SU-DHL-6 (cell line): ENCODE data around the gene FURIN.

ENCODE experiments used
- H2AFZ ChIP-seq: fragments of 200-600 bp; sonication (generic); 2 replicates; pipeline ENCODE4 v1.6.1; 2014; ENCODE audit warnings: low read depth, mild to moderate bottlenecking, moderate library complexity, mixed read lengths, antibody characterized with exemption, low read length; ENCODE audit not compliant: severe bottlenecking
- H3F3A ChIP-seq: fragments of 200-600 bp; shearing (Covaris generic); 2 replicates; pipeline ENCODE4 v1.6.0; 2016; ENCODE audit warnings: antibody characterized with exemption, mild to moderate bottlenecking; ENCODE audit not compliant: insufficient read depth
- H3K27ac ChIP-seq: fragments of 200-600 bp; sonication (generic); 2 replicates; pipeline ENCODE4 v1.5.1; 2016; ENCODE audit warnings: low read depth, mild to moderate bottlenecking, low read length, moderate library complexity, mixed read lengths
- H3K27me3 ChIP-seq: fragments of 200-600 bp; sonication (generic), shearing (Covaris generic); 2 replicates; pipeline ENCODE4 v1.6.0; 2014; ENCODE audit warnings: mild to moderate bottlenecking, low read length
- H3K36me3 ChIP-seq: fragments of 200-600 bp; sonication (generic); 2 replicates; pipeline ENCODE4 v1.6.1; 2014; ENCODE audit warnings: mild to moderate bottlenecking, low read length, mixed read lengths
- H3K4me2 ChIP-seq: fragments of 300-600, 200-600 bp; shearing (Covaris generic), sonication (generic); 2 replicates; pipeline ENCODE4 v1.6.0; 2014; ENCODE audit warnings: low read length, low read depth, mild to moderate bottlenecking; ENCODE audit not compliant: poor library complexity, severe bottlenecking
- H3K4me3 ChIP-seq: fragments of 200-600 bp; sonication (generic); 2 replicates; pipeline ENCODE4 v1.5.1; 2014; ENCODE audit warnings: antibody characterized with exemption, low read length, mild to moderate bottlenecking, mixed read lengths; ENCODE audit not compliant: insufficient read depth, poor library complexity, severe bottlenecking
- H3K79me2 ChIP-seq: fragments of 200-600 bp; sonication (generic); 2 replicates; pipeline ENCODE4 v1.6.1; 2014; ENCODE audit warnings: mild to moderate bottlenecking, low read length, moderate library complexity; ENCODE audit not compliant: insufficient read depth
- H3K9ac ChIP-seq: fragments of 200-600 bp; sonication (generic); 2 replicates; pipeline ENCODE4 v1.7.0; 2014; ENCODE audit warnings: mild to moderate bottlenecking, low read length
- H3K9me2 ChIP-seq: fragments of 200-600 bp; sonication (generic); replicated peaks from 2 replicates; pipeline ENCODE4 v1.6.1; 2014; ENCODE audit warnings: low read length; ENCODE audit not compliant: insufficient read depth
- H3K9me3 ChIP-seq: fragments of 200-600 bp; sonication (generic); 2 replicates; pipeline ENCODE4 v1.6.1; 2014; ENCODE audit warnings: low read length, mixed read lengths; ENCODE audit not compliant: insufficient read depth
- H4K20me1 ChIP-seq: fragments of 200-600 bp; sonication (generic); 2 replicates; pipeline ENCODE4 v1.6.1; 2014; ENCODE audit warnings: low read depth, mild to moderate bottlenecking, antibody characterized with exemption, low read length, moderate library complexity, mixed read lengths
- CTCF ChIP-seq: fragments of 200-600 bp; sonication (generic); IDR thresholded peaks from one replicate; pipeline ENCODE4 v1.5.1; 2017; ENCODE audit warnings: antibody characterized with exemption, mild to moderate bottlenecking, low read length, moderate library complexity; ENCODE audit not compliant: insufficient read depth, poor library complexity, severe bottlenecking
- EZH2phosphoT487 ChIP-seq: fragments of 200-600 bp; sonication (generic), shearing (Covaris generic); conservative IDR thresholded peaks from 2 replicates; pipeline ENCODE4 v1.6.1; 2018; ENCODE audit warnings: mild to moderate bottlenecking, antibody characterized with exemption, low read length, moderate library complexity, mixed read lengths

FURIN gene

DNA sequence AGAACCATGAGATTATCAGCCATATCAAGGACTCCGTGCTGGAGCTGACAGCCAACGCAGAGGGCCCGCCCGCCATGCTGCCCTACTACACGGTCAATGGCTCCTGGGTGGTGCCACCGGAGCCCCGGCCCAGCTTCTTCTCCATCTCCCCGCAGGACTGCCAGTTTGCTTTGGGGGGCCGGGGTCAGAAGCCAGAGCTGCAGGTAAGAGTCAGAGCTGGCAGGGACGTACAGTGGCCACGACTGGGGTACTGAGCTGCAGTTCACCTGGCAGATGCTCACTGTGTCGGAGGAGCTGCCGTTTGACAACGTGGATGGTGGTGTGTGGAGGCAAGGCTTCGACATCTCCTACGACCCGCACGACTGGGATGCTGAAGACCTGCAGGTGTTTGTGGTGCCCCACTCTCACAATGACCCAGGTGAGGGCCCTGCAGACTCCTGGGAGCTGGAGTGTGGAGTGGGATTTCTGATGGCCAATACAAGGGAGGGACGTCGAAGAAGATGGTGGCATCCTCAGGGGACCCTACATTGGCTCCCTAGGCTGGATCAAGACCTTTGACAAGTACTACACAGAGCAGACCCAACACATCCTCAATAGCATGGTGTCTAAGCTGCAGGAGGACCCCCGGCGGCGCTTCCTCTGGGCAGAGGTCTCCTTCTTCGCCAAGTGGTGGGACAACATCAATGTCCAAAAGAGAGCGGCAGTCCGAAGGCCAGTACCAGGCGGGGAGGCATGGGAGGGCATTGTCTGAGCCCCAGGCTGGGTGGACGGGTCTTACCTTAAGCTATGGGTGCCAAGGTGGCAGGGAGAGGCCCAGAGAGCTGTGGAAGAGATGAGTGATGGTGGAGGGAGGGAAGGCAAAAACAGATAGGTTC is 37.2 kb downstream of the FURIN start:
- Histone ChIP-seq H3K9me3 (no peaks in the 10 kb centered on the region), H3K36me3 (no peaks in the 10 kb centered on the region), H2AFZ (no peak overlapping the region), H3K4me3 (no peak overlapping the region), H3K4me2 (no peak overlapping the region), H3K9me2 (no peaks in the 10 kb centered on the region), H3K27me3 (no peaks in the 10 kb centered on the region), H3F3A (peaks cover 9% of the 10 kb centered on the region; the same call in 1 of the 2 replicates), H3K9ac (no peak overlapping the region), H4K20me1 (no peaks in the 10 kb centered on the region), H3K79me2 (no peaks in the 10 kb centered on the region), H3K27ac (no peak overlapping the region)
- no peak for TF ChIP-seq CTCF
- no peak for TF ChIP-seq EZH2phosphoT487

- H3K4me2 ChIP-seq: no peak overlapping the region
- H3F3A ChIP-seq: peaks cover 9% of the 10 kb centered on the region; the same call in 1 of the 2 replicates
- TF ChIP-seq CTCF (no peak), EZH2phosphoT487 (no peak)
- H3K27me3 ChIP-seq: no peaks in the 10 kb centered on the region
- no peak overlapping the region for H2AFZ ChIP-seq
- no peak overlapping the region for H3K27ac ChIP-seq
- H3K4me3 ChIP-seq: no peak overlapping the region
- H3K36me3 ChIP-seq: no peaks in the 10 kb centered on the region
- no peaks in the 10 kb centered on the region for H3K79me2 ChIP-seq
- H3K9me3 ChIP-seq: no peaks in the 10 kb centered on the region
- no peaks in the 10 kb centered on the region for H4K20me1 ChIP-seq
- no peaks in the 10 kb centered on the region for H3K9me2 ChIP-seq
- H3K9ac ChIP-seq: no peak overlapping the region
Measured at GRCh38 chr15:90906181-90906849, 37.9 kb downstream of the FURIN start.

DNA sequence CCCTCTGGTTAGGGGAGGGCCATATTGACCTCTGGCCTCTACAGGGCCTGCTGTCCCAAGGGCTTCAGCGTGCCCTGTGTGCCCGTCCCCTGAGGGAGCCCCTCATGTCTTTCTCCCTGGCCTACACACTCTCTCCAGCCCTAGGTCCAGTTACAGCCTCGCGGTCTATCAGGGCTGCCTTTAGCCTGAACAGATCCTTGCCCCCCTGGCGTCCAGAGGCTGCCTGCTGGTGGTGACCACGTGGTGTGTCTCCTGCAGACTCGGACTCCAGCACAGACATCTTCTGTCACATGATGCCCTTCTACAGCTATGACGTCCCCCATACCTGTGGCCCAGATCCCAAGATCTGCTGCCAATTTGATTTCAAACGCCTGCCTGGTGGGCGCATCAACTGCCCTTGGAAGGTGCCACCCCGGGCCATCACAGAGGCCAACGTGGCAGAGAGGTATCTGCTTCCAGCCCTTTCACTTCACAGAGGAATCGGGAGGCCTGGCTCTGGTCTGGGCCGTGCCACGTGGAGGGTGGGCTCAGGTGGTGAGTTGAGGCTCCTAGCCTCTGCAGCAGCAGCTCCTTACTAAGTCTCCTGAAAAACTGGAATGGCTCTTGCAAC is 38.8 kb downstream of the FURIN start:
- Histone ChIP-seq H2AFZ (no peak overlapping the region), H3K9me3 (no peaks in the 10 kb centered on the region), H3K9ac (no peak overlapping the region), H3F3A (peaks cover 9% of the 10 kb centered on the region; the same call in 1 of the 2 replicates), H3K27ac (no peak overlapping the region), H3K36me3 (no peaks in the 10 kb centered on the region), H3K4me2 (no peak overlapping the region), H3K79me2 (no peaks in the 10 kb centered on the region), H4K20me1 (no peaks in the 10 kb centered on the region), H3K4me3 (no peak overlapping the region), H3K9me2 (no peaks in the 10 kb centered on the region), H3K27me3 (no peaks in the 10 kb centered on the region)
- TF ChIP-seq EZH2phosphoT487: no peak
- TF ChIP-seq CTCF: no peak
